Small intestine (tissue), 7 donors: ENCODE results near the gene TMEM255B. TPM values are rescaled to one million over a fixed set of nuclear protein-coding genes. Genes with fewer than 3 reads are reported as not detected.

Experiments used
- DNase-seq, 2 donors: peaks; one replicate each; pipeline versions ENCODE4 v3.0.0 to v3.0.0-alpha.2; 2013
- FAIRE-seq: peaks from 2 replicates; lab custom pipeline; 2012; peaks lifted over from hg19 to GRCh38; lab: Jason Lieb, UNC
- H3K27ac ChIP-seq, 3 donors: one replicate each; pipeline ENCODE4 v1.5.1; 2013; ENCODE audit warnings: low read length in 2 of 3, mild to moderate bottlenecking in 2 of 3, control low read depth in 1 of 3, inconsistent platforms in 1 of 3, low read depth in 1 of 3, moderate library complexity in 1 of 3
- H3K27me3 ChIP-seq, 3 donors: one replicate each; pipeline ENCODE4 v1.6.1; 2013; ENCODE audit warnings: low read length in 3 of 3, inconsistent platforms in 1 of 3; ENCODE audit not compliant: control insufficient read depth in 3 of 3, insufficient read depth in 3 of 3
- H3K36me3 ChIP-seq, 3 donors: one replicate each; pipeline ENCODE4 v1.6.1; 2013; ENCODE audit warnings: low read length in 3 of 3, inconsistent platforms in 1 of 3, low read depth in 1 of 3, mild to moderate bottlenecking in 1 of 3, moderate library complexity in 1 of 3; ENCODE audit not compliant: control insufficient read depth in 3 of 3, insufficient read depth in 2 of 3
- H3K4me1 ChIP-seq, 3 donors: one replicate each; pipeline ENCODE4 v1.6.1; 2013; ENCODE audit warnings: low read length in 2 of 3, inconsistent platforms in 1 of 3, low read depth in 1 of 3, mild to moderate bottlenecking in 1 of 3, moderate library complexity in 1 of 3; ENCODE audit not compliant: control insufficient read depth in 3 of 3, insufficient read depth in 2 of 3
- H3K4me3 ChIP-seq, 3 donors: one replicate each; pipeline ENCODE4 v1.5.1; 2013; ENCODE audit warnings: low read length in 3 of 3, control low read depth in 1 of 3, inconsistent platforms in 1 of 3, low read depth in 1 of 3, mild to moderate bottlenecking in 1 of 3, moderate library complexity in 1 of 3
- H3K9me3 ChIP-seq, 2 donors: one replicate each; pipeline ENCODE4 v1.6.1; 2013; ENCODE audit warnings: low read depth in 1 of 2, low read length in 1 of 2; ENCODE audit not compliant: control insufficient read depth in 2 of 2, insufficient read depth in 1 of 2
- WGBS, 3 donors: extraction: QIAGEN DNeasy Blood & Tissue Kit; methylation state at CpG; one replicate each; pipeline ENCODE4 v1.1.7; 2013; 5-methylcytosine and 5-hydroxymethylcytosine counted together
- polyA plus RNA-seq, 4 donors: library from polyadenylated mRNA; stranded (reverse) in 3 of 4; unstranded in 1 of 4; fragments of 200-250 nt in 3 of 4; fragments of 120-200 nt in 1 of 4; gene quantifications; one replicate each; pipeline versions ENCODE4 v1.2.1 to v1.2.3, GENCODE V29; 2013
- donor health status: healthy with polysubstance abuse.
- donor health status: control.
- donor health status: control.
- donor health status: Bipolar disorder and iron deficiency.
- donor health status: healthy.

TMEM255B gene
- polyA plus RNA-seq, 4 donors = 1.4 to 9.3 (median 2.6) TPM; not detected in 1

- no peak for FAIRE-seq
- Histone ChIP-seq H3K27ac (peak overlapping the region in 1 of 3 donors; percentile 64), H3K4me1 (no peaks in the 10 kb centered on the region), H3K36me3 (peaks cover 0 to 55% (median 6%) of the 10 kb centered on the region in 3 donors), H3K27me3 (no peaks in the 10 kb centered on the region), H3K4me3 (no peak overlapping the region), H3K9me3 (no peaks in the 10 kb centered on the region)
- WGBS, 3 donors = 77 to 89% (median 84%) methylated on average over 52 of the region's 52 CpGs
- no peak for DNase-seq
Measured at GRCh38 chr13:113819731-113820715, 61.0 kb downstream of the TMEM255B start.

DNA sequence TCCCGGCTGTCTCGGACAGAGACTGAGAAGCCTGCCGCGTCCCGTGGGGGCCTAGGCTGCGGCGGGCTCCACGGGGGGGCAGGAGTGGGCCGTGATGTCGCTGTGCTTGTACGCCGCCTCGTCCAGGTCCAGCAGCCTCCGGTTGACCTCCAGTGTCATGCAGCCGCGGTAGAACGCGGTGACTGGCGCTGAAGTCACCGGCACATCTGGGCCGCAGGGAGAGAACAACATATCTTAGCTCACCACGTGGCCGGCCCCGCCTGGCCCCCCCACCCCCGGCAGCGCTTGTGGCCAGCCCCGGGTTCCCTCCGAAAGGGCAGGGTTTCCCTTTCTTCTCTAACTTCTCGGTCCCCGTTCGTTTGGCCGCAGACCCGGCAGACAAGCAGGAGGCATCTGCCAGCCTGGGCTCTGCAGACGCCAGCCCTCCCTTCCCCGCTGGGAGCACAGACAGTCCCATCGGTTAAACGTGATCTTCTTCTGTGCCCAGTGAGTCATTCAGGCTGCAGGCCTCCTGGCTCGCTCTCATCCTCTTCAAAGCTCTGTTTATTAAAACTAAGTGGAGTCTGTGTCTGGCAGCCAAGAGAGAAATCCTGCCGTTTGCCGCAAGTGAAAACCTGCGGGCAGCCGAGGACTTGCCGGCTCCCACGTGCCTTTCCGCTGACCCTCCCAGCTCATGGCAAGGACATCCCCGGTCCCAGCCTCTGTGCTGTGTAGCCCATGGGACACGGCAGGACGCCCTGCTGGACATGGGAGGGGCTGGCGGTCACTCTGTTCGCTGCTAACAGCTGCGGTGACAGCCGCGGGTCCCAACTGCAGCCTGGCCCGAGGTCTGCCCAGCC is 62.0 kb downstream of the TMEM255B start:
- H3K9me3 ChIP-seq = no peaks in the 10 kb centered on the region
- H3K36me3 ChIP-seq = peaks cover 0 to 64% (median 6%) of the 10 kb centered on the region in 3 donors

GRCh38 chr13:113821847-113822246 is 62.8 kb downstream of the TMEM255B start:
- H3K9me3 ChIP-seq = no peaks in the 10 kb centered on the region
- H3K27ac ChIP-seq = peak overlapping the region in 1 of 3 donors; percentile 49
- no peak overlapping the region for H3K4me3 ChIP-seq
- no peak for FAIRE-seq
- no peaks in the 10 kb centered on the region for H3K4me1 ChIP-seq
- DNase-seq = no peak
- peaks cover 0 to 67% (median 6%) of the 10 kb centered on the region in 3 donors for H3K36me3 ChIP-seq
- no peaks in the 10 kb centered on the region for H3K27me3 ChIP-seq
- WGBS, 3 donors = 90 to 93% (median 90%) methylated on average over 21 to 24 of the region's 24 CpGs

More for the DNA sequence above, 62.0 kb downstream of the TMEM255B start:
- Histone ChIP-seq H3K4me3 (no peak overlapping the region), H3K27ac (peak overlapping the region in 1 of 3 donors; percentile 64), H3K27me3 (no peaks in the 10 kb centered on the region), H3K4me1 (no peaks in the 10 kb centered on the region)
- no peak for FAIRE-seq
- WGBS, 3 donors = 54 to 78% (median 72%) methylated on average over 51 to 54 of the region's 54 CpGs
- peak in 1 of 2 donors; percentile 43 for DNase-seq

- no peak for DNase-seq
- no peak for FAIRE-seq
- H3K27ac ChIP-seq = no peak overlapping the region
- peaks cover 1 to 70% (median 6%) of the 10 kb centered on the region in 3 donors for H3K36me3 ChIP-seq
- H3K9me3 ChIP-seq = no peaks in the 10 kb centered on the region
- H3K4me1 ChIP-seq = no peaks in the 10 kb centered on the region
- no peaks in the 10 kb centered on the region for H3K27me3 ChIP-seq
- no peak overlapping the region for H3K4me3 ChIP-seq
- WGBS, 3 donors = 97 to 98% (median 97%) methylated on average over 12 of the region's 12 CpGs
Measured at GRCh38 chr13:113822266-113822665, 63.2 kb downstream of the TMEM255B start.

DNA sequence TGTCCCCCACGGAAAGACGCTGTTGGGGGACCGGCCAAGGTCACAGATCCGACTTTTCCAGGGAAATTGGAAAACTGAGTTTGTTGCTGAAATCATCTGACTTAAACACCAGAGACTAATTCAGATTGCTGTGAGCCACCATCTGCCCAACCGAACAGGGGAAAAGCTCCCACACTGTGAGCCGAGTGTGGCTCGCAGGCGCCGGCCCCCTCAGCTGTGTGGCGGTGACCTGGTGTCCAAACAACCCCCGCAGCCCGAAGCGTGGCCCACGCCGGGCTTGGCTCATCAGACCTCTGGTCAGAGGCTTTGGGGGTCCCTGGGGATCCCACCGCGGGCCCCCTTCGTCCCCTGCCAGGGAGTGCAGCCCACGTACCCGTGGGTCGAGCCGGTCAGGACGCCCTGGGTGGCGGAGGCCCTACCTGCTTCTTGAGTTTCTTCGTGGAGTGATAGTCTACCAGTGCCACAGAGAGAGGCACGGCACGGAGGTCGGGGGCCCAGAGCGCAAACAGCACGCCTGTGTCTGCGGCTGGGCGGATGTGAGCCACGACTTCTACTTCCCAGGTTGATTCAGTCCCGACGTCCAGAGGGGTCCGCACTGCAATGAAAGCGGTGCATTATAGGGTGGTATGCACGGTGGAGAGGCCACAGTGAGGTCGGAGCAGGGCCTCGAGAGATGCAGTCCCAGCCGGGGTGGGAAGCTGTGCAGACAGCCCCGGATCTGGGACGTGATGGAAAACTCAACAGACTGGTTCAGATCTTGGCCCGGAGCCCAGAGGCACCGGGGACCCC is 64.1 kb downstream of the TMEM255B start:
- 90 to 92% (median 91%) methylated on average over 45 of the region's 45 CpGs for WGBS, 3 donors
- peaks cover 6 to 75% (median 6%) of the 10 kb centered on the region in 3 donors for H3K36me3 ChIP-seq
- FAIRE-seq = no peak

GRCh38 chr13:113823771-113824170 is 64.7 kb downstream of the TMEM255B start:
- FAIRE-seq = no peak
- 80 to 96% (median 91%) methylated on average over 19 of the region's 19 CpGs for WGBS, 3 donors
- Histone ChIP-seq H3K4me3 (no peak overlapping the region), H3K4me1 (no peaks in the 10 kb centered on the region), H3K27me3 (no peaks in the 10 kb centered on the region), H3K9me3 (no peaks in the 10 kb centered on the region), H3K27ac (no peak overlapping the region), H3K36me3 (peaks cover 6 to 77% (median 6%) of the 10 kb centered on the region in 3 donors)
- no peak for DNase-seq

More for the DNA sequence above, 64.1 kb downstream of the TMEM255B start:
- Histone ChIP-seq H3K4me1 (no peaks in the 10 kb centered on the region), H3K9me3 (no peaks in the 10 kb centered on the region), H3K27ac (no peak overlapping the region), H3K4me3 (no peak overlapping the region), H3K27me3 (no peaks in the 10 kb centered on the region)
- no peak for DNase-seq

DNA sequence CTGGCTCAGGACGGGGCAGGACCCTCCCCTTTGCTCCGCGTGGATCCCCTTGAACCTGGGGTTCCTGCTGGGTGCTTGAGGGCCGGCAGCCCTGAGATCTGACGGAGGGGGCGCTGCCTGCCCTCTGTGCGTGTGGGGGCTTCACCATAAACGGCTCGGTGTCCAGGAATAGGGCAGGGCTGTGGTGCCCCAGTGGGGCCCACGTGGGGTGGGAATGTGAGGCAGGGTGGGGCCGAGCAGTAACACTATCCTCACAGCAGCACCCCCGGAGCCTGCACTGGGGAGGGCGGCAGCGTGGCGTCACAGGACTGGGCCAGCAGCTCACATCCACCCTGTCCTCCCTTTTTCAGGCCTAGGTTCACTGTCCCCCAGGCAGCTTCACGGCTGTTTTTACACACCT is 66.8 kb downstream of the TMEM255B start:
- Histone ChIP-seq H3K36me3 (peaks cover 6 to 67% (median 6%) of the 10 kb centered on the region in 3 donors), H3K4me1 (no peaks in the 10 kb centered on the region), H3K27ac (no peak overlapping the region), H3K4me3 (no peak overlapping the region), H3K27me3 (no peaks in the 10 kb centered on the region), H3K9me3 (no peaks in the 10 kb centered on the region)
- no peak for DNase-seq
- 81 to 88% (median 81%) methylated on average over 16 of the region's 16 CpGs for WGBS, 3 donors
- no peak for FAIRE-seq
